HepG2 (cell line): ENCODE data around the gene KLC4. TPM values are rescaled to one million over a fixed set of nuclear protein-coding genes. Genes with fewer than 3 reads are reported as not detected.

Experiments
- ARNT ChIP-seq: fragments of 450-650 bp; IDR thresholded peaks from 2 replicates; pipeline ENCODE4 v1.6.1; 2017
- BCL6 ChIP-seq: IDR thresholded peaks from 2 replicates; pipeline ENCODE4 v1.6.1; 2016; ENCODE audit warnings: missing genetic modification reagents, missing compliant biosample characterization
- CEBPB ChIP-seq: IDR thresholded peaks from 2 replicates; pipeline ENCODE4 v1.6.1; 2011; ENCODE audit warnings: low read depth, low read length, improper control_type of control experiment, borderline replicate concordance
- EZH2 ChIP-seq: conservative IDR thresholded peaks from 2 replicates; pipeline ENCODE4 v1.6.1; 2012; ENCODE audit warnings: mild to moderate bottlenecking, low read depth, low read length, moderate library complexity
- FOXC1 ChIP-seq: sonication (generic); formaldehyde crosslinking; IDR thresholded peaks from 2 replicates; pipeline ENCODE4 v1.8.0; 2022; ENCODE audit warnings: mild to moderate bottlenecking, missing genetic modification reagents, borderline replicate concordance
- FOXM1 ChIP-seq: sonication (generic); formaldehyde crosslinking; IDR thresholded peaks from 2 replicates; pipeline ENCODE4 v1.5.0; 2020; ENCODE audit warnings: missing genetic modification reagents
- GTF2F1 ChIP-seq: fragments of 150-350 bp; IDR thresholded peaks from 2 replicates; pipeline ENCODE4 v1.6.1; 2014; ENCODE audit warnings: low read length
- HMG20A ChIP-seq: IDR thresholded peaks from 2 replicates; pipeline ENCODE4 v1.6.1; 2016; ENCODE audit warnings: borderline replicate concordance
- ONECUT2 ChIP-seq: sonication (generic); formaldehyde crosslinking; IDR thresholded peaks from 2 replicates; pipeline ENCODE4 v1.4.0; 2020; ENCODE audit warnings: missing genetic modification reagents
- RAD51 ChIP-seq: fragments of 450-650 bp; IDR thresholded peaks from 2 replicates; pipeline ENCODE4 v1.6.1; 2016; ENCODE audit warnings: borderline replicate concordance
- RBFOX2 ChIP-seq: fragments of 200-400 bp; formaldehyde crosslinking; IDR thresholded peaks from 2 replicates; pipeline ENCODE4 v1.6.1; 2017; ENCODE audit warnings: low read depth, mild to moderate bottlenecking, low read length
- REXO4 ChIP-seq: sonication (generic); formaldehyde crosslinking; IDR thresholded peaks from 2 replicates; pipeline ENCODE4 v1.8.0; 2022; ENCODE audit warnings: missing genetic modification reagents, mild to moderate bottlenecking, borderline replicate concordance
- RFXANK ChIP-seq: IDR thresholded peaks from 2 replicates; pipeline ENCODE4 v1.6.1; 2016
- TEAD2 ChIP-seq: sonication (generic); formaldehyde crosslinking; IDR thresholded peaks from 2 replicates; pipeline ENCODE4 v1.9.0; 2021; ENCODE audit warnings: missing genetic modification reagents
- ZFP36 ChIP-seq: fragments of 150-350 bp; IDR thresholded peaks from 2 replicates; pipeline ENCODE4 v1.6.1; 2018; ENCODE audit warnings: borderline replicate concordance, low read length, low read depth; ENCODE audit not compliant: partially characterized antibody
- ZFX ChIP-seq: sonication (generic); formaldehyde crosslinking; IDR thresholded peaks from 2 replicates; pipeline ENCODE4 v1.4.0; 2020; ENCODE audit warnings: mild to moderate bottlenecking, low read depth, missing genetic modification reagents, moderate library complexity
- ZMYM3 ChIP-seq: sonication (generic); formaldehyde crosslinking; IDR thresholded peaks from 2 replicates; pipeline ENCODE4 v1.5.1; 2020; ENCODE audit warnings: mild to moderate bottlenecking, missing genetic modification reagents
- ZNF235 ChIP-seq: sonication (generic); formaldehyde crosslinking; IDR thresholded peaks from 2 replicates; pipeline ENCODE4 v1.8.1; 2023; ENCODE audit warnings: mild to moderate bottlenecking, missing genetic modification reagents, borderline replicate concordance
- ZNF30 ChIP-seq: sonication (generic); formaldehyde crosslinking; IDR thresholded peaks from 2 replicates; pipeline ENCODE4 v1.5.0; 2020; ENCODE audit warnings: mild to moderate bottlenecking, missing genetic modification reagents
- ZNF468 ChIP-seq: sonication (generic); formaldehyde crosslinking; IDR thresholded peaks from 2 replicates; pipeline ENCODE4 v1.8.0; 2022; ENCODE audit warnings: mild to moderate bottlenecking, moderate library complexity, missing genetic modification reagents
- ZNF556 ChIP-seq: sonication (generic); formaldehyde crosslinking; IDR thresholded peaks from 2 replicates; pipeline ENCODE4 v1.4.0; 2020; ENCODE audit warnings: mild to moderate bottlenecking, missing genetic modification reagents, borderline replicate concordance
- ZNF563 ChIP-seq: sonication (generic); formaldehyde crosslinking; IDR thresholded peaks from 2 replicates; pipeline ENCODE4 v1.8.0; 2022; ENCODE audit warnings: mild to moderate bottlenecking, moderate library complexity, missing genetic modification reagents
- ZNF607 ChIP-seq: sonication (generic); formaldehyde crosslinking; IDR thresholded peaks from 2 replicates; pipeline ENCODE4 v1.5.1; 2020; ENCODE audit warnings: missing genetic modification reagents, mild to moderate bottlenecking, borderline replicate concordance
- polyA plus RNA-seq, 8 experiments: library from polyadenylated mRNA; depleted of rRNA in 3 of 8; stranded (reverse) in 7 of 8; unstranded in 1 of 8; fragments of >200 nt; fragmentation: Illumina TruSeq in 4 of 8; extraction: Trizol in 4 of 8; gene quantifications; 2 replicates each; pipeline versions ENCODE4 v1.2.1 to v1.2.3, GENCODE V29; 2011 to 2016; ENCODE audit warnings: low read depth in 4 of 8, missing spikeins in 1 of 8, mixed read lengths in 1 of 8; ENCODE audit not compliant: insufficient read depth in 1 of 8
- total RNA-seq, 5 experiments: library from RNA; depleted of rRNA; stranded (reverse); fragments of >200 nt; fragmentation: Illumina TruSeq; extraction: Trizol; gene quantifications; 2 replicates each; pipeline ENCODE4 v1.2.3, GENCODE V29; 2016; ENCODE audit warnings: low read depth in 1 of 5
- TF ChIP-seq, protein P1 (sequence below): IDR thresholded peaks from 2 replicates; pipeline ENCODE4 v1.6.1; 2016; ENCODE audit warnings: missing compliant biosample characterization, missing genetic modification reagents, borderline replicate concordance
- TF ChIP-seq, protein P2 (sequence below): sonication (generic); formaldehyde crosslinking; IDR thresholded peaks from 2 replicates; pipeline ENCODE4 v1.5.0; 2020; ENCODE audit warnings: missing genetic modification reagents
- TF ChIP-seq, protein P3 (sequence below): sonication (generic); formaldehyde crosslinking; IDR thresholded peaks from 2 replicates; pipeline ENCODE4 v1.5.1; 2020; ENCODE audit warnings: missing genetic modification reagents, mild to moderate bottlenecking, borderline replicate concordance
- TF ChIP-seq, protein P4 (sequence below): IDR thresholded peaks from 2 replicates; pipeline ENCODE4 v1.6.1; 2016; ENCODE audit warnings: low read depth, borderline replicate concordance
- TF ChIP-seq, protein P5 (sequence below): sonication (generic); formaldehyde crosslinking; IDR thresholded peaks from 2 replicates; pipeline ENCODE4 v1.5.1; 2020; ENCODE audit warnings: missing genetic modification reagents, mild to moderate bottlenecking, borderline replicate concordance

KLC4 gene
- total and polyA plus RNA-seq, 2 of the 13 experiments (the other 11 are each of a cell fraction or from before 2014, with no cell fraction given) = 45.4 to 70.4 TPM

DNA sequence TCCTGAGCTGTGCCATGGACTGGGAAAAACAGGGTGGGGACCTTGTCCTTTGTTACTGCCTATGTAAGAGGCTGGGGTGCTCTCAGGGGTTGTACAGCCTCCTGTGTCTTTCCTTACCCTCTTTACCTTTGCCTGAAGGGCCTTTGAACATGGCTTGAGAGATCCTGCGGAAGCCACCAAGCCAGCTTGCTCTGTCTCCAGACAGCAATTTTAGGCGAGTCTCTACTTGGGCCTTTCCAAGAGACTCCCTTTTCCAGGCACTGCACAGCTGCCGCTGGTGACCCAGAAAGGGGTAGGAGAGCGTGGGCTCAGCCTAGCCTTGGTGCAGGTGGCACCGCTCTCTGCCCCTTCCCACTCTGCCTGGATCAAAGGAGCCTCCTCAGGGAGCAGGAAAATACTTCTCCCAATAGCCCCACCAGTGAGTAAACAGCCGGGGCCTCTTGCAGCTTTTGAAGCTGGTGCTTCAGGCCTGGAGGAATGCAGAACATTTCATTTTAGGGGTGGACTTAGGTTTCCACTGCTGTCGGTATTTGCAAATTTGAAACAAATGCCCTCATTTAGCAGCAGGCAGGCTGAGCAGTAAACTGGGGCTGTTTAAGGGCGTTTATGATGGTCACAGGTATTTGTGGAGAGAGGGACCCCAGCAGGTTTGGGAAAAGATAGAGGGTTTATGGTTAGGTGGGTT, 30.6 kb downstream of the KLC4 start (continued):
- TF ChIP-seq, protein P1, sequence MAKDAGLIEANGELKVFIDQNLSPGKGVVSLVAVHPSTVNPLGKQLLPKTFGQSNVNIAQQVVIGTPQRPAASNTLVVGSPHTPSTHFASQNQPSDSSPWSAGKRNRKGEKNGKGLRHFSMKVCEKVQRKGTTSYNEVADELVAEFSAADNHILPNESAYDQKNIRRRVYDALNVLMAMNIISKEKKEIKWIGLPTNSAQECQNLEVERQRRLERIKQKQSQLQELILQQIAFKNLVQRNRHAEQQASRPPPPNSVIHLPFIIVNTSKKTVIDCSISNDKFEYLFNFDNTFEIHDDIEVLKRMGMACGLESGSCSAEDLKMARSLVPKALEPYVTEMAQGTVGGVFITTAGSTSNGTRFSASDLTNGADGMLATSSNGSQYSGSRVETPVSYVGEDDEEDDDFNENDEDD (CRISPR knock-in tag) = no peak; the same call in 1 of the 2 replicates
- TF ChIP-seq GTF2F1 (no peak), ZNF563 (CRISPR knock-in tag) (peak; percentile 92), ZNF607 (CRISPR knock-in tag) (no peak), ZNF556 (no peak), FOXM1 (CRISPR knock-in tag) (no peak), ZNF468 (no peak), ZFX (CRISPR knock-in tag) (peak; percentile 74), RFXANK (CRISPR knock-in tag) (no peak), REXO4 (CRISPR knock-in tag) (no peak), ZNF30 (CRISPR knock-in tag) (no peak), ARNT (no peak), ONECUT2 (no peak), ZNF235 (CRISPR knock-in tag) (no peak), CEBPB (no peak), RAD51 (no peak), EZH2 (no peak), RBFOX2 (no peak), ZFP36 (no peak), ZMYM3 (CRISPR knock-in tag) (peak; percentile 10), HMG20A (CRISPR knock-in tag) (peak; percentile 77), FOXC1 (peak; percentile 83; the same call in 1 of the 2 replicates), BCL6 (CRISPR knock-in tag) (peak; percentile 79), TEAD2 (CRISPR knock-in tag) (no peak)
- TF ChIP-seq, protein P2, sequence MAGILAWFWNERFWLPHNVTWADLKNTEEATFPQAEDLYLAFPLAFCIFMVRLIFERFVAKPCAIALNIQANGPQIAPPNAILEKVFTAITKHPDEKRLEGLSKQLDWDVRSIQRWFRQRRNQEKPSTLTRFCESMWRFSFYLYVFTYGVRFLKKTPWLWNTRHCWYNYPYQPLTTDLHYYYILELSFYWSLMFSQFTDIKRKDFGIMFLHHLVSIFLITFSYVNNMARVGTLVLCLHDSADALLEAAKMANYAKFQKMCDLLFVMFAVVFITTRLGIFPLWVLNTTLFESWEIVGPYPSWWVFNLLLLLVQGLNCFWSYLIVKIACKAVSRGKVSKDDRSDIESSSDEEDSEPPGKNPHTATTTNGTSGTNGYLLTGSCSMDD = no peak
- TF ChIP-seq, protein P3, sequence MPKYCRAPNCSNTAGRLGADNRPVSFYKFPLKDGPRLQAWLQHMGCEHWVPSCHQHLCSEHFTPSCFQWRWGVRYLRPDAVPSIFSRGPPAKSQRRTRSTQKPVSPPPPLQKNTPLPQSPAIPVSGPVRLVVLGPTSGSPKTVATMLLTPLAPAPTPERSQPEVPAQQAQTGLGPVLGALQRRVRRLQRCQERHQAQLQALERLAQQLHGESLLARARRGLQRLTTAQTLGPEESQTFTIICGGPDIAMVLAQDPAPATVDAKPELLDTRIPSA (CRISPR knock-in tag) = no peak
- TF ChIP-seq, protein P4, sequence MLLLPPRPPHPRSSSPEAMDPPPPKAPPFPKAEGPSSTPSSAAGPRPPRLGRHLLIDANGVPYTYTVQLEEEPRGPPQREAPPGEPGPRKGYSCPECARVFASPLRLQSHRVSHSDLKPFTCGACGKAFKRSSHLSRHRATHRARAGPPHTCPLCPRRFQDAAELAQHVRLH = peak; percentile 78; the same call in 1 of the 2 replicates
- TF ChIP-seq, protein P5, sequence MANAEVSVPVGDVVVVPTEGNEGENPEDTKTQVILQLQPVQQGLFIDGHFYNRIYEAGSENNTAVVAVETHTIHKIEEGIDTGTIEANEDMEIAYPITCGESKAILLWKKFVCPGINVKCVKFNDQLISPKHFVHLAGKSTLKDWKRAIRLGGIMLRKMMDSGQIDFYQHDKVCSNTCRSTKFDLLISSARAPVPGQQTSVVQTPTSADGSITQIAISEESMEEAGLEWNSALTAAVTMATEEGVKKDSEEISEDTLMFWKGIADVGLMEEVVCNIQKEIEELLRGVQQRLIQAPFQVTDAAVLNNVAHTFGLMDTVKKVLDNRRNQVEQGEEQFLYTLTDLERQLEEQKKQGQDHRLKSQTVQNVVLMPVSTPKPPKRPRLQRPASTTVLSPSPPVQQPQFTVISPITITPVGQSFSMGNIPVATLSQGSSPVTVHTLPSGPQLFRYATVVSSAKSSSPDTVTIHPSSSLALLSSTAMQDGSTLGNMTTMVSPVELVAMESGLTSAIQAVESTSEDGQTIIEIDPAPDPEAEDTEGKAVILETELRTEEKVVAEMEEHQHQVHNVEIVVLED (CRISPR knock-in tag) = no peak
